K562 (cell line): ENCODE data around the gene EGF. TPM values are rescaled to one million over a fixed set of nuclear protein-coding genes. Genes with fewer than 3 reads are reported as not detected.

ENCODE experiments used
- ATF3 ChIP-seq, 2 experiments: fragments of 450-650 bp in 1 of 2; sonication (generic) in 1 of 2; formaldehyde crosslinking in 1 of 2; IDR thresholded peaks in 1 of 2; conservative IDR thresholded peaks in 1 of 2; 2 replicates each; pipeline versions ENCODE4 v1.6.1 to v1.8.1; 2016 to 2023; ENCODE audit warnings: mild to moderate bottlenecking in 2 of 2, moderate library complexity in 2 of 2, inconsistent platforms in 1 of 2, missing genetic modification reagents in 1 of 2
- ATF7 ChIP-seq: fragments of 450-650 bp; IDR thresholded peaks from 2 replicates; pipeline ENCODE4 v1.7.1; 2014; ENCODE audit warnings: mild to moderate bottlenecking, moderate library complexity
- BRCA1 ChIP-seq, 2 experiments: fragments of 450-650 bp in 1 of 2; sonication (generic) in 1 of 2; formaldehyde crosslinking in 1 of 2; IDR thresholded peaks; 2 replicates each; pipeline versions ENCODE4 v1.5.0 to v1.6.1; 2017 to 2020; ENCODE audit warnings: mild to moderate bottlenecking in 1 of 2, missing genetic modification reagents in 1 of 2
- CEBPG ChIP-seq, 3 experiments: fragments of 200-800 bp in 1 of 3; sonication (Bioruptor generic) in 1 of 3; sonication (generic) in 1 of 3; formaldehyde crosslinking in 1 of 3; IDR thresholded peaks in 2 of 3; conservative IDR thresholded peaks in 1 of 3; 2 replicates each; pipeline versions ENCODE4 v1.6.1 to v1.8.0; 2016 to 2022; ENCODE audit warnings: missing compliant biosample characterization in 2 of 3, missing genetic modification characterization in 2 of 3, mild to moderate bottlenecking in 1 of 3, missing genetic modification reagents in 1 of 3
- HDAC8 ChIP-seq: fragments of 450-650 bp; IDR thresholded peaks from 2 replicates; pipeline ENCODE4 v1.6.1; 2016; ENCODE audit warnings: mild to moderate bottlenecking, missing genetic modification characterization, moderate library complexity, missing compliant biosample characterization
- ILF3 ChIP-seq: fragments of 450-650 bp; IDR thresholded peaks from 2 replicates; pipeline ENCODE4 v1.6.1; 2018; ENCODE audit warnings: antibody characterized with exemption, mild to moderate bottlenecking, moderate library complexity, borderline replicate concordance
- NFE2 ChIP-seq: IDR thresholded peaks from 2 replicates; pipeline ENCODE4 v1.6.1; 2014; ENCODE audit warnings: antibody characterized with exemption, low read depth
- PKNOX1 ChIP-seq: fragments of 450-650 bp; IDR thresholded peaks from 2 replicates; pipeline ENCODE4 v1.6.1; 2016
- POLR2H ChIP-seq: IDR thresholded peaks from 2 replicates; pipeline ENCODE4 v1.6.1; 2016; ENCODE audit warnings: missing genetic modification characterization, low read depth, mild to moderate bottlenecking, control low read depth, missing compliant biosample characterization, moderate library complexity
- SMARCA5 ChIP-seq: fragments of 450-650 bp; IDR thresholded peaks from 2 replicates; pipeline ENCODE4 v1.6.1; 2016
- SOX6 ChIP-seq: fragments of 450-650 bp; IDR thresholded peaks from 2 replicates; pipeline ENCODE4 v1.6.1; 2014; ENCODE audit warnings: mild to moderate bottlenecking
- TEAD1 ChIP-seq, 2 experiments: fragments of 450-650 bp in 1 of 2; sonication (generic) in 1 of 2; formaldehyde crosslinking; IDR thresholded peaks; 2 replicates each; pipeline versions ENCODE4 v1.4.0 to v1.8.0; 2020 to 2022; ENCODE audit warnings: mild to moderate bottlenecking in 2 of 2, missing genetic modification reagents in 1 of 2
- ZBTB11 ChIP-seq, 3 experiments: fragments of 200-800 bp in 1 of 3; fragments of 250-450 bp in 1 of 3; fragments of 450-650 bp in 1 of 3; sonication (Bioruptor Pico) in 1 of 3; sonication (Bioruptor generic) in 1 of 3; formaldehyde crosslinking in 1 of 3; IDR thresholded peaks; 2 replicates each; pipeline versions ENCODE4 v1.6.1 to v1.8.0; 2016 to 2022; ENCODE audit warnings: mild to moderate bottlenecking in 2 of 3, missing genetic modification characterization in 2 of 3, missing compliant biosample characterization in 1 of 3, moderate library complexity in 1 of 3
- polyA plus RNA-seq, 8 experiments: library from polyadenylated mRNA; depleted of rRNA in 4 of 8; stranded (reverse) in 5 of 8; unstranded in 3 of 8; fragments of >200 nt; fragmentation: Nextera tagmentation in 2 of 8; fragmentation: Illumina TruSeq in 1 of 8; extraction: Ambion mirVana in 2 of 8; extraction: Trizol in 1 of 8; gene quantifications; 2 replicates each; pipeline versions ENCODE4 v1.2.1 to v1.2.3, GENCODE V29; 2011 to 2014; ENCODE audit warnings: inconsistent platforms in 1 of 8, missing spikeins in 1 of 8
- total RNA-seq, 7 experiments: library from RNA; depleted of rRNA in 6 of 7; stranded (reverse); fragments of >200 nt in 6 of 7; fragmentation: Illumina TruSeq in 2 of 7; extraction: Trizol in 2 of 7; gene quantifications; 2 replicates each; pipeline versions ENCODE4 v1.2.1 to v1.2.3, GENCODE V29; 2011 to 2021; ENCODE audit warnings: low replicate concordance in 1 of 7
- TF ChIP-seq, protein P1 (sequence below), 2 experiments: fragments of 450-650 bp in 1 of 2; IDR thresholded peaks; 2 replicates each; pipeline ENCODE4 v1.6.1; 2011 to 2017; ENCODE audit warnings: low read depth in 2 of 2, antibody characterized with exemption in 1 of 2, borderline replicate concordance in 1 of 2, low read length in 1 of 2, mild to moderate bottlenecking in 1 of 2, mixed read lengths in 1 of 2; ENCODE audit not compliant: control insufficient read depth in 1 of 2

The EGF gene
- total and polyA plus RNA-seq, 9 of the 15 experiments (the other 6 are each of a cell fraction or from before 2014, with no cell fraction given) = 0.32 to 3.1 (median 1.3) TPM

DNA sequence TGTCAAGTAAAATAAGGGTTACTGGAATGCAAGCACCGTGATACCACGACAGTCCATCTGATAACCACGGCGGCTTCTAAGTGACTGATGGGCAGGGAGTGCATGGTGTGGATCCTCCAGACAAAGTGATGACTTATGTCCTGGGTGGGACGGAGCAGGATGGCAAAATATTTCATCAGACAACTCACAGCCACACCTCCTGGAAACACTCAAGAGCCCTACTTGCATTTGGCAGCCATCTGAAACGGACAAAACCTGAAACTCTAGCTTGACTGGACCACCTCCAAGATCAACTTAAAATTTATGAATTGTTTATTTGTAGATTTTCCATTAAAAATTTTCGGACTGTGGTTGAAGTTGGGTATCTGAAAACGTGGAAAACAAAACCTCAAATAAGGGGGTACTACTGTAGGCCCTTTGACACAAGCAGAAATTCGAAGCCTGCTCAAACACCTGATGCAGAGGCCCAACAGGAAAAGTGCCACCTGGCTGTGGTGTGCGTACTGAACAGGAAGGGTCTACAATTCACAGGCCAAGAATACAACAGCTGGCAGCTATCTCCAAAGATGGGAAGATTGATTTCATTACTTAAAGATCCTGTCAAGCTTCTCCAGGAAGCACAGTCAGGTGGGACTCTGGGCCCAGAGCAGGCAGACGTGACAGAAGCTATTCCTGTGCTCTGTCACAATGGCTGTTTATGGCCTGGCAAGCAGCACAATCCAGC lies 38.7 kb upstream of the EGF start (continued):
- TF ChIP-seq, protein P1, sequence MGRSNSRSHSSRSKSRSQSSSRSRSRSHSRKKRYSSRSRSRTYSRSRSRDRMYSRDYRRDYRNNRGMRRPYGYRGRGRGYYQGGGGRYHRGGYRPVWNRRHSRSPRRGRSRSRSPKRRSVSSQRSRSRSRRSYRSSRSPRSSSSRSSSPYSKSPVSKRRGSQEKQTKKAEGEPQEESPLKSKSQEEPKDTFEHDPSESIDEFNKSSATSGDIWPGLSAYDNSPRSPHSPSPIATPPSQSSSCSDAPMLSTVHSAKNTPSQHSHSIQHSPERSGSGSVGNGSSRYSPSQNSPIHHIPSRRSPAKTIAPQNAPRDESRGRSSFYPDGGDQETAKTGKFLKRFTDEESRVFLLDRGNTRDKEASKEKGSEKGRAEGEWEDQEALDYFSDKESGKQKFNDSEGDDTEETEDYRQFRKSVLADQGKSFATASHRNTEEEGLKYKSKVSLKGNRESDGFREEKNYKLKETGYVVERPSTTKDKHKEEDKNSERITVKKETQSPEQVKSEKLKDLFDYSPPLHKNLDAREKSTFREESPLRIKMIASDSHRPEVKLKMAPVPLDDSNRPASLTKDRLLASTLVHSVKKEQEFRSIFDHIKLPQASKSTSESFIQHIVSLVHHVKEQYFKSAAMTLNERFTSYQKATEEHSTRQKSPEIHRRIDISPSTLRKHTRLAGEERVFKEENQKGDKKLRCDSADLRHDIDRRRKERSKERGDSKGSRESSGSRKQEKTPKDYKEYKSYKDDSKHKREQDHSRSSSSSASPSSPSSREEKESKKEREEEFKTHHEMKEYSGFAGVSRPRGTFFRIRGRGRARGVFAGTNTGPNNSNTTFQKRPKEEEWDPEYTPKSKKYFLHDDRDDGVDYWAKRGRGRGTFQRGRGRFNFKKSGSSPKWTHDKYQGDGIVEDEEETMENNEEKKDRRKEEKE (IDR thresholded peaks at IDR 0.05; ENCODE audit: borderline replicate concordance in 1 of 2, control insufficient read depth in 1 of 2, low read depth in 2 of 2, low read length in 1 of 2) = no peak
- no peak for TF ChIP-seq SMARCA5
- TF ChIP-seq HDAC8 (tag) = peak; percentile 90
- peak; percentile 85 for TF ChIP-seq CEBPG (CRISPR knock-in tag; IDR thresholded peaks at IDR 0.05)
- peak; percentile 59 to 96 for TF ChIP-seq CEBPG (tag; conservative IDR thresholded peaks at IDR 0.05 in 1 of 2, IDR thresholded peaks at IDR 0.05 in 1 of 2)
- peak; percentile 85; the same call in 1 of the 2 replicates for TF ChIP-seq ATF3 (IDR thresholded peaks at IDR 0.05)
- no peak for TF ChIP-seq ATF3 (CRISPR knock-in tag; conservative IDR thresholded peaks at IDR 0.05)
- no peak for TF ChIP-seq ZBTB11 (CRISPR knock-in tag; IDR thresholded peaks at IDR 0.05)
- TF ChIP-seq POLR2H (tag) = peak; percentile 87
- peak; percentile 31; the same call in 1 of the 2 replicates for TF ChIP-seq SOX6
- TF ChIP-seq ILF3 = no peak
- TF ChIP-seq BRCA1 (IDR thresholded peaks at IDR 0.05) = no peak
- no peak for TF ChIP-seq BRCA1 (CRISPR knock-in tag; IDR thresholded peaks at IDR 0.05)
- no peak for TF ChIP-seq NFE2
- TF ChIP-seq TEAD1 (CRISPR knock-in tag; IDR thresholded peaks at IDR 0.05) = peak in 1 of 2 experiments; percentile 52; a peak in 1 of 4 replicates
- peak; percentile 67 for TF ChIP-seq ATF7
- TF ChIP-seq PKNOX1 = peak; percentile 91
